Natural killer cell (primary cell): Measurements from ENCODE around the gene ALKBH7. TPM values are rescaled to one million over a fixed set of nuclear protein-coding genes. Genes with fewer than 3 reads are reported as not detected.

Experiments
- ATAC-seq, 3 donors: fragments of 150-1000 bp in 2 of 3; fragments of 200-7000 bp in 1 of 3; cut with Tn5 transposase; 1 replicate in 1 of 3; 2 replicates in 2 of 3; pipeline ENCODE4 v1.10.0; 2021; ENCODE audit warnings: mild to moderate bottlenecking in 2 of 3, moderate library complexity in 2 of 3
- DNase-seq, 2 donors: peaks; one replicate each; pipeline versions ENCODE4 v3.0.0 to v3.0.0-alpha.2; 2013 to 2021; ENCODE audit warnings: mixed read lengths in 1 of 2
- H3K27ac ChIP-seq: one replicate; pipeline ENCODE4 v1.5.1; 2013; ENCODE audit warnings: mild to moderate bottlenecking, low read length
- H3K27me3 ChIP-seq: one replicate; pipeline ENCODE4 v1.6.1; 2013; ENCODE audit warnings: low read length; ENCODE audit not compliant: control insufficient read depth, insufficient read depth
- H3K36me3 ChIP-seq: one replicate; pipeline ENCODE4 v1.6.1; 2013; ENCODE audit warnings: low read length; ENCODE audit not compliant: control insufficient read depth, insufficient read depth
- H3K4me1 ChIP-seq: one replicate; pipeline ENCODE4 v1.6.1; 2013; ENCODE audit warnings: low read length; ENCODE audit not compliant: control insufficient read depth, insufficient read depth
- H3K4me3 ChIP-seq: one replicate; pipeline ENCODE4 v1.5.1; 2013; ENCODE audit warnings: low read length
- H3K9me3 ChIP-seq: one replicate; pipeline ENCODE4 v1.6.1; 2013; ENCODE audit warnings: low read length; ENCODE audit not compliant: control insufficient read depth, insufficient read depth
- H3K27ac Mint-ChIP-seq, 2 donors: one replicate each; pipeline ENCODE4 v1.8.0; 2022; ENCODE audit warnings: mild to moderate bottlenecking in 2 of 2, mixed read lengths in 2 of 2, moderate library complexity in 1 of 2
- H3K27me3 Mint-ChIP-seq, 2 donors: one replicate each; pipeline ENCODE4 v1.8.0; 2022; ENCODE audit warnings: low read depth in 2 of 2, mixed read lengths in 2 of 2
- H3K36me3 Mint-ChIP-seq: one replicate; pipeline ENCODE4 v1.8.0; 2022; ENCODE audit warnings: mixed read lengths
- H3K4me1 Mint-ChIP-seq, 2 donors: one replicate each; pipeline ENCODE4 v1.8.0; 2022; ENCODE audit warnings: mixed read lengths in 2 of 2
- H3K4me3 Mint-ChIP-seq: one replicate; pipeline ENCODE4 v1.8.0; 2022; ENCODE audit warnings: mild to moderate bottlenecking, moderate library complexity, mixed read lengths
- H3K9me3 Mint-ChIP-seq, 2 donors: one replicate each; pipeline ENCODE4 v1.8.0; 2022; ENCODE audit warnings: mixed read lengths in 2 of 2
- WGBS: methylation state at CpG from one replicate; pipeline ENCODE4 v1.1.7; 2013; ENCODE audit warnings: missing lambda C conversion rate; ENCODE audit not compliant: insufficient coverage; 5-methylcytosine and 5-hydroxymethylcytosine counted together
- intact Hi-C: fragments of 100-400 bp; cut with micrococcal nuclease; formaldehyde crosslinking; loops from one replicate; pipeline ENCODE4 v1.14.2; 2022
- total RNA-seq, 4 donors: library from RNA; stranded (reverse); fragments of 120-200 nt in 1 of 4; gene quantifications; one replicate each; pipeline versions ENCODE4 v1.2.3 to v1.2.4, GENCODE V29; 2013 to 2022
- TF ChIP-seq, protein P1 (sequence below): fragments of 200-600 bp; IDR thresholded peaks from one replicate; pipeline ENCODE4 v1.8.0; 2022; ENCODE audit warnings: antibody characterized with exemption

ALKBH7 gene
- total RNA-seq, 3 donors from 2014 or later (not counting 1 experiment from before 2014, with no cell fraction given), result 23.7 to 30.4 (median 25.9) TPM

DNA sequence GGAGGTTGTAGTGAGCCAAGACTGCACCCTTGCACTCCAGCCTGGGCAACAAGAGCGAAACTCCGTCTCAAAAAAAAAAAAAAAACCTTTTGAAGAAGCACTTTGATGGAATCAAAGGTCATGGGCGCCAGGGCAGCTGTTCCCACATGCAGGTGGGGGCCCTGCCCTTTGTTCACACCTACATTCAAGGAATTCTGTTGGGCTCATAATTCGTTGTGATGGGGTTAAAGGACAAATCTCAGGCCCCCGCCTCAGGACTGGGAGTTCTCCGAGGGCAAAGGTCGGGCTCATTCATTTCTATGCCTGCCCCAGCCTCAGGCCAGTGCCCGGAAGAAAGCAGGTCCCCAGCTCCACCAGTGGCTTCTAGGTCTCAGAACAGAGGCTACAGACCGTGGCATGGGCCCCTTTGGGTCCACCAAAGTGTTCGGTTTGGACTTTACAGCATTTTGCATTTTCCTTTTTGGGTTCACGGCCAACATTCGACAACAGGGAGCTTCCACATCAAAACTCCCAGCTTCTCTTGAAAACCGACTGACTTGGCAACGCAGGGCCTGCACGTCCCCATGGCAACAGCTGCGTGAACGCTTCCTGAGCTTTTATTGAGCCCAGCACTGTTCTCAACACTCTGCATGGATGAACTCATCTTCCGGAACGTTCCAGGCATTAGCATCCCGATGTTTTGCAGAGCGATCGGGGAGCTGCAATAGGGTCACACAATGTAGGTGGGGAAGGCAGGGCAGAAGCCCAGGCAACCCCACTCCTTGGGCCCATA is 30.4 kb downstream of the ALKBH7 start:
- Mint-ChIP-seq H3K4me3 (no peak overlapping the region), H3K9me3 (no peaks in the 10 kb centered on the region), H3K27me3 (no peaks in the 10 kb centered on the region), H3K36me3 (no peaks in the 10 kb centered on the region), H3K27ac (no peak overlapping the region), H3K4me1 (no peaks in the 10 kb centered on the region)
- Histone ChIP-seq H3K4me3 (no peak overlapping the region), H3K27me3 (no peaks in the 10 kb centered on the region), H3K9me3 (no peaks in the 10 kb centered on the region), H3K27ac (no peak overlapping the region), H3K36me3 (no peaks in the 10 kb centered on the region), H3K4me1 (no peaks in the 10 kb centered on the region)
- DNase-seq (no peak), ATAC-seq (no peak)
- TF ChIP-seq, protein P1, sequence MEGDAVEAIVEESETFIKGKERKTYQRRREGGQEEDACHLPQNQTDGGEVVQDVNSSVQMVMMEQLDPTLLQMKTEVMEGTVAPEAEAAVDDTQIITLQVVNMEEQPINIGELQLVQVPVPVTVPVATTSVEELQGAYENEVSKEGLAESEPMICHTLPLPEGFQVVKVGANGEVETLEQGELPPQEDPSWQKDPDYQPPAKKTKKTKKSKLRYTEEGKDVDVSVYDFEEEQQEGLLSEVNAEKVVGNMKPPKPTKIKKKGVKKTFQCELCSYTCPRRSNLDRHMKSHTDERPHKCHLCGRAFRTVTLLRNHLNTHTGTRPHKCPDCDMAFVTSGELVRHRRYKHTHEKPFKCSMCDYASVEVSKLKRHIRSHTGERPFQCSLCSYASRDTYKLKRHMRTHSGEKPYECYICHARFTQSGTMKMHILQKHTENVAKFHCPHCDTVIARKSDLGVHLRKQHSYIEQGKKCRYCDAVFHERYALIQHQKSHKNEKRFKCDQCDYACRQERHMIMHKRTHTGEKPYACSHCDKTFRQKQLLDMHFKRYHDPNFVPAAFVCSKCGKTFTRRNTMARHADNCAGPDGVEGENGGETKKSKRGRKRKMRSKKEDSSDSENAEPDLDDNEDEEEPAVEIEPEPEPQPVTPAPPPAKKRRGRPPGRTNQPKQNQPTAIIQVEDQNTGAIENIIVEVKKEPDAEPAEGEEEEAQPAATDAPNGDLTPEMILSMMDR, result no peak
- 84% methylated on average over 22 of the region's 22 CpGs for WGBS
- intact Hi-C loops, result no loop called here

DNA sequence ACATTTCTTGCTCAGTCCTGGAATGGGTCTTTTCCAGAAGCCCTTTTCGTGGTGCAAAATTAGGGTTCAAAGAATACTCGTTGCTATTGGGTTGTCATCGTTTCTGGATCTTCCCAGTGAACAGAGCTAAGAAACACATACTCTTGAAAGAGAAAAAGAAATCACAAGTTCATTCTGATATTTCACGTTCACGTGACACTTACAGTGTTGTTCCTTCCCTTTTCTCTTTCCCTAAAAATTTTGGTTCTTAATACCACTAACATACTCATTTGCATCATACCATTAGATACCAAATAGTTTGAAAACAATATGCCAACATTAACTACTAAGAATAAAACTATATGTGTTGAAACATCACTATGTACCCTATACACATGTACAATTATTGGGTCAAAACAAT is 33.8 kb downstream of the ALKBH7 start:
- no peaks in the 10 kb centered on the region for H3K36me3 Mint-ChIP-seq
- TF ChIP-seq, protein P1, result no peak
- Histone ChIP-seq H3K27me3 (no peaks in the 10 kb centered on the region), H3K36me3 (no peaks in the 10 kb centered on the region), H3K4me3 (no peak overlapping the region), H3K4me1 (no peaks in the 10 kb centered on the region), H3K27ac (no peak overlapping the region), H3K9me3 (no peaks in the 10 kb centered on the region)
- DNase-seq (no peak), ATAC-seq (no peak)
- no peaks in the 10 kb centered on the region for H3K4me1 Mint-ChIP-seq
- H3K4me3 Mint-ChIP-seq, result no peak overlapping the region
- intact Hi-C loops, result no loop called here
- no peak overlapping the region for H3K27ac Mint-ChIP-seq
- H3K9me3 Mint-ChIP-seq, result no peaks in the 10 kb centered on the region
- H3K27me3 Mint-ChIP-seq, result no peaks in the 10 kb centered on the region
- 64% methylated on average over 5 of the region's 5 CpGs for WGBS

DNA sequence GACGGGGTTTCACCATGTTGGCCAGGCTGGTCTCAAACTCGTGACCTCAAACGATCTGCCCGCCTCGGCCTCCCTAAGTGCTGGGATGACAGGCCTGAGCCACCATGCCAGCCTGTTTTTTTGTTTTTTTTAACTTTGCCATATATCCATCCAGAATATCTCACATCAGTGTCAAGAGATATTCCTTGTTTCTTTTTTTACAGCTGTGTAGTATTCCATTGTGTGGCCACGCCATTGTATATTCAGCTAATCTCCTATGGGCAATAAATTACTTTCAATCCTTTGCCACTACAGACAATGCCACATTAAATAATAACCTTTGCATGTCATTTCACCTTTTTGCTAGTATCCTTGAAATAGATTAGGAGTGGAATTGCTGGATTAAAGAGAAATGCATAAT is 36.8 kb downstream of the ALKBH7 start:
- ATAC-seq (no peak), DNase-seq (no peak)
- Histone ChIP-seq H3K27me3 (no peaks in the 10 kb centered on the region), H3K27ac (no peak overlapping the region), H3K36me3 (peaks cover 4% of the 10 kb centered on the region), H3K4me1 (no peaks in the 10 kb centered on the region), H3K9me3 (no peaks in the 10 kb centered on the region), H3K4me3 (no peak overlapping the region)
- Mint-ChIP-seq H3K36me3 (no peaks in the 10 kb centered on the region), H3K9me3 (no peaks in the 10 kb centered on the region), H3K27ac (no peak overlapping the region), H3K4me3 (no peak overlapping the region), H3K27me3 (no peaks in the 10 kb centered on the region), H3K4me1 (no peaks in the 10 kb centered on the region)
- TF ChIP-seq, protein P1, result no peak
- WGBS, result 99% methylated on average over 6 of the region's 6 CpGs
- intact Hi-C loops, result no loop called here

DNA sequence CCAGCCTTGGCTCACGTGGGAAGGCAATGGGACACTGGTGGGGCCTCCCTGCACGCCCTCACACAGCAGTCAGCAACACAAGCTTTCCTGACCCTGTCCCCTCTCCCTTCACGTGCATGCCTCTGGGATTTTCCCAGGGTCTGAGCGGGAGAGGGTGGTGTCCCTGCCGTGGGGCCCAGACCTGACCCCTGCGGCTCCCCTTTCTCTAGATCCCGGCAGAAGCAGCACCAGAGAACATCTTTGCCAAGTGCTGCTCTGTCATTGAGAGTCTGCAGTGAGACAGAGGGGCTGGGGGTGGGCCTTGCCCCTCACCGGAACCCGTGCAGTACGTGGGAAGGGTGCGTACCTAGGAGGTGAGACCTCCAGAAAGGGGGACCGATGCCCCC is 39.5 kb downstream of the ALKBH7 start:
- Histone ChIP-seq H3K9me3 (no peaks in the 10 kb centered on the region), H3K4me3 (no peak overlapping the region), H3K27ac (no peak overlapping the region), H3K27me3 (no peaks in the 10 kb centered on the region), H3K4me1 (no peaks in the 10 kb centered on the region), H3K36me3 (peaks cover 28% of the 10 kb centered on the region)
- H3K27me3 Mint-ChIP-seq, result no peaks in the 10 kb centered on the region
- ATAC-seq, result no peak
- H3K4me3 Mint-ChIP-seq, result no peak overlapping the region
- no peak overlapping the region for H3K27ac Mint-ChIP-seq
- no peak for DNase-seq
- H3K4me1 Mint-ChIP-seq, result no peaks in the 10 kb centered on the region
- H3K9me3 Mint-ChIP-seq, result no peaks in the 10 kb centered on the region
- TF ChIP-seq, protein P1, result no peak
- intact Hi-C loops, result no loop called here
- WGBS, result 94% methylated on average over 12 of the region's 12 CpGs
- no peaks in the 10 kb centered on the region for H3K36me3 Mint-ChIP-seq
